ENCODE measurements around the gene GLI3. TPM values are rescaled to one million over a fixed set of nuclear protein-coding genes. Genes with fewer than 3 reads are reported as not detected.

Gene GLI3
- total RNA-seq, 1 experiment from 2014 or later = 45.0 TPM

- Histone ChIP-seq H3K14ac (ENCODE audit: insufficient read depth, low read length) (no peak overlapping the region), H4K91ac (ENCODE audit: insufficient read length, low read depth, low read length) (no peak overlapping the region), H3K23ac (ENCODE audit: insufficient read length, low read depth, low read length) (no peak overlapping the region), H2AK5ac (ENCODE audit: insufficient read length, low read length) (no peak overlapping the region), H3K4me2 (ENCODE audit: insufficient read depth, insufficient read length, low read length) (no peak overlapping the region), H2BK15ac (ENCODE audit: low read depth, low read length) (no peak overlapping the region), H3K79me2 (ENCODE audit: insufficient read depth, low read length) (no peaks in the 10 kb centered on the region), H4K8ac (replicated peaks; ENCODE audit: insufficient read length, low read depth, low read length) (no peak overlapping the region), H3T11ph (ENCODE audit: low read length) (no peak overlapping the region), H2BK12ac (ENCODE audit: insufficient read length, low read depth, low read length) (no peak overlapping the region), H3K27me3 (ENCODE audit: insufficient read depth, low read length) (no peaks in the 10 kb centered on the region), H3K4me1 (ENCODE audit: insufficient read depth, low read length) (no peaks in the 10 kb centered on the region), H3K4ac (ENCODE audit: low read depth, low read length) (no peak overlapping the region), H3K18ac (ENCODE audit: insufficient read length, low read depth, low read length) (no peak overlapping the region), H2BK5ac (ENCODE audit: insufficient read length, low read length) (no peak overlapping the region), H2AFZ (ENCODE audit: low read length) (no peak overlapping the region), H3K27ac (ENCODE audit: insufficient read length, low read depth, low read length) (no peak overlapping the region), H3K79me1 (ENCODE audit: insufficient read depth, low read depth, low read length, poor library complexity, severe bottlenecking) (no peaks in the 10 kb centered on the region), H2BK120ac (ENCODE audit: low read depth, low read length, poor library complexity, severe bottlenecking) (no peak overlapping the region), H2BK20ac (ENCODE audit: low read depth, low read length, poor library complexity, severe bottlenecking) (no peak overlapping the region), H3K9me3 (ENCODE audit: control insufficient read depth, low read depth, low read length) (no peaks in the 10 kb centered on the region), H3K56ac (ENCODE audit: insufficient read length, low read depth, low read length) (no peak overlapping the region), H4K5ac (ENCODE audit: insufficient read length, low read depth, low read length) (no peak overlapping the region), H3K9ac (ENCODE audit: extremely low read depth, insufficient read length, low read length) (no peak overlapping the region), H3K23me2 (ENCODE audit: insufficient read length, low read depth, low read length, poor library complexity, severe bottlenecking) (no peaks in the 10 kb centered on the region), H4K20me1 (ENCODE audit: control insufficient read depth, insufficient read depth, insufficient read length) (no peaks in the 10 kb centered on the region)
- no peak for DNase-seq
- no CpG with 5 or more reads among the region's 1 CpG for WGBS (ENCODE audit: extremely low coverage, insufficient read length, low lambda C conversion rate)
- Mint-ChIP-seq H3K36me3 (ENCODE audit: insufficient read depth in 1 of 3, low read depth in 3 of 3) (peaks cover 0 to 4% (median 0%) of the 10 kb centered on the region in 3 experiments; a peak in 1 of 7 replicates), H3K27me3 (ENCODE audit: low read depth) (no peaks in the 10 kb centered on the region), H3K27ac (no peak overlapping the region), H3K4me3 (no peak overlapping the region), H3K4me1 (peaks cover 7 to 8% of the 10 kb centered on the region in 2 experiments), H3K9me3 (no peaks in the 10 kb centered on the region; a peak in 1 of 5 replicates)
- no peak for TF ChIP-seq CTCF (conservative IDR thresholded peaks at IDR 0.05)
Observed at GRCh38 chr7:41928781-41929180, 308.2 kb downstream of the GLI3 start.
